GM23338 (cell line): Measurements from ENCODE around the gene CCNA2. TPM values are rescaled to one million over a fixed set of nuclear protein-coding genes. Genes with fewer than 3 reads are reported as not detected.

Experiments
- ATAC-seq: fragments of 200-7000 bp; cut with Tn5 transposase; 3 replicates; pipeline ENCODE4 v1.9.1; 2020
- DNase-seq: peaks from one replicate; pipeline ENCODE4 v3.0.0-alpha.2; 2015; ENCODE audit warnings: low spot score
- H2AFZ ChIP-seq: fragments of 200-600 bp; sonication (generic); 2 replicates; pipeline ENCODE4 v1.8.0; 2016; ENCODE audit warnings: antibody characterized with exemption, mild to moderate bottlenecking, moderate library complexity
- H3F3A ChIP-seq: fragments of 200-600 bp; sonication (generic); replicated peaks from 2 replicates; pipeline ENCODE4 v1.8.0; 2017; ENCODE audit warnings: antibody characterized with exemption, mixed run types, low read depth
- H3K27ac ChIP-seq: fragments of 200-600 bp; sonication (generic); 2 replicates; pipeline ENCODE4 v1.6.1; 2016; ENCODE audit warnings: low read depth
- H3K27me3 ChIP-seq: fragments of 200-600 bp; sonication (generic); 2 replicates; pipeline ENCODE4 v1.8.0; 2016; ENCODE audit warnings: mild to moderate bottlenecking, mixed run types, moderate library complexity; ENCODE audit not compliant: insufficient read depth
- H3K36me3 ChIP-seq: fragments of 200-600 bp; sonication (generic); 2 replicates; pipeline ENCODE4 v1.8.0; 2016; ENCODE audit warnings: mild to moderate bottlenecking; ENCODE audit not compliant: insufficient read depth
- H3K4me1 ChIP-seq: fragments of 200-600 bp; sonication (generic); 2 replicates; pipeline ENCODE4 v1.8.0; 2016; ENCODE audit warnings: mild to moderate bottlenecking, moderate library complexity; ENCODE audit not compliant: insufficient read depth
- H3K4me2 ChIP-seq: fragments of 200-600 bp; sonication (generic); 2 replicates; pipeline ENCODE4 v1.7.1; 2017; ENCODE audit warnings: mixed run types
- H3K4me3 ChIP-seq: fragments of 200-600 bp; sonication (generic); 2 replicates; pipeline ENCODE4 v1.6.1; 2016; ENCODE audit warnings: mixed run types
- H3K79me2 ChIP-seq: fragments of 200-600 bp; sonication (generic); replicated peaks from 2 replicates; pipeline ENCODE4 v1.8.0; 2017; ENCODE audit warnings: mild to moderate bottlenecking; ENCODE audit not compliant: insufficient read depth
- H3K9me2 ChIP-seq: fragments of 200-600 bp; sonication (generic); 2 replicates; pipeline ENCODE4 v1.8.0; 2017; ENCODE audit not compliant: insufficient read depth
- H4K20me1 ChIP-seq: fragments of 200-600 bp; sonication (generic); replicated peaks from 2 replicates; pipeline ENCODE4 v1.8.0; 2017; ENCODE audit warnings: mild to moderate bottlenecking; ENCODE audit not compliant: insufficient read depth
- H3K27ac Mint-ChIP-seq: 2 replicates; pipeline ENCODE4 v1.8.0; 2020; ENCODE audit warnings: inconsistent platforms, mild to moderate bottlenecking, moderate library complexity, mixed read lengths
- H3K27me3 Mint-ChIP-seq: 3 replicates; pipeline ENCODE4 v1.8.0; 2022; ENCODE audit warnings: low read depth, mild to moderate bottlenecking, moderate library complexity, mixed read lengths, inconsistent platforms; ENCODE audit not compliant: insufficient read depth, poor library complexity
- H3K36me3 Mint-ChIP-seq: 3 replicates; pipeline ENCODE4 v1.8.0; 2021; ENCODE audit warnings: low read depth, mild to moderate bottlenecking, inconsistent platforms, moderate library complexity, mixed read lengths
- H3K4me1 Mint-ChIP-seq: 3 replicates; pipeline ENCODE4 v1.8.0; 2020; ENCODE audit warnings: mild to moderate bottlenecking, inconsistent platforms, mixed read lengths
- H3K4me3 Mint-ChIP-seq: 3 replicates; pipeline ENCODE4 v1.8.0; 2021; ENCODE audit warnings: moderate library complexity, mild to moderate bottlenecking, inconsistent platforms, mixed read lengths
- H3K9me3 Mint-ChIP-seq: 3 replicates; pipeline ENCODE4 v1.8.0; 2020; ENCODE audit warnings: moderate library complexity, mild to moderate bottlenecking, inconsistent platforms, mixed read lengths
- CREB1 ChIP-seq: fragments of 250-450 bp; sonication (Bioruptor Pico); IDR thresholded peaks from 2 replicates; pipeline ENCODE4 v1.5.0; 2020; ENCODE audit warnings: low read depth, mild to moderate bottlenecking, moderate library complexity
- EZH2 ChIP-seq: fragments of 200-600 bp; sonication (generic); IDR thresholded peaks from one replicate; pipeline ENCODE4 v1.8.0; 2017; ENCODE audit warnings: antibody characterized with exemption, mild to moderate bottlenecking, low read depth; ENCODE audit not compliant: unreplicated experiment
- EZH2phosphoT487 ChIP-seq: fragments of 200-600 bp; sonication (generic); IDR thresholded peaks from one replicate; pipeline ENCODE4 v1.8.1; 2018; ENCODE audit warnings: antibody characterized with exemption; ENCODE audit not compliant: unreplicated experiment
- JUNB ChIP-seq: IDR thresholded peaks from one replicate; pipeline ENCODE4 v1.6.1; 2016; ENCODE audit warnings: antibody characterized with exemption; ENCODE audit not compliant: unreplicated experiment
- NANOG ChIP-seq: IDR thresholded peaks from 2 replicates; pipeline ENCODE4 v1.6.1; 2016; ENCODE audit warnings: antibody characterized with exemption, borderline replicate concordance
- POLR2AphosphoS5 ChIP-seq: IDR thresholded peaks from 2 replicates; pipeline ENCODE4 v1.6.1; 2016; ENCODE audit warnings: antibody characterized with exemption, low read depth
- ZNF114 ChIP-seq: fragments of 250-450 bp; sonication (Bioruptor Pico); IDR thresholded peaks from 2 replicates; pipeline ENCODE4 v1.5.0; 2020; ENCODE audit warnings: mild to moderate bottlenecking, moderate library complexity
- ZNF331 ChIP-seq: fragments of 250-450 bp; sonication (Bioruptor Pico); IDR thresholded peaks from 2 replicates; pipeline ENCODE4 v1.5.0; 2020; ENCODE audit warnings: low read depth, mild to moderate bottlenecking, moderate library complexity
- polyA plus RNA-seq: library from polyadenylated mRNA; unstranded; fragments of >200 nt; fragmentation: Nextera tagmentation; extraction: Ambion mirVana; gene quantifications from 2 replicates; pipeline ENCODE4 v1.2.1, GENCODE V29; 2016
- total RNA-seq: library from RNA; depleted of rRNA; stranded (reverse); fragments of >200 nt; shearing (Covaris generic); gene quantifications from 2 replicates; pipeline ENCODE4 v1.2.3, GENCODE V29; 2014
- TF ChIP-seq, protein P1 (sequence below), 2 experiments: fragments of 200-600 bp in 1 of 2; sonication (generic) in 1 of 2; conservative IDR thresholded peaks; 2 replicates each; pipeline versions ENCODE4 v1.5.1 to v1.6.1; 2016 to 2017; ENCODE audit warnings: antibody characterized with exemption in 2 of 2, low read depth in 2 of 2, mild to moderate bottlenecking in 2 of 2, moderate library complexity in 1 of 2
- TF ChIP-seq, protein P2 (sequence below): IDR thresholded peaks from 2 replicates; pipeline ENCODE4 v1.6.1; 2016; ENCODE audit warnings: antibody characterized with exemption

Gene CCNA2
- total and polyA plus RNA-seq, 2 experiments from 2014 or later = 60.5 to 160 TPM

DNA sequence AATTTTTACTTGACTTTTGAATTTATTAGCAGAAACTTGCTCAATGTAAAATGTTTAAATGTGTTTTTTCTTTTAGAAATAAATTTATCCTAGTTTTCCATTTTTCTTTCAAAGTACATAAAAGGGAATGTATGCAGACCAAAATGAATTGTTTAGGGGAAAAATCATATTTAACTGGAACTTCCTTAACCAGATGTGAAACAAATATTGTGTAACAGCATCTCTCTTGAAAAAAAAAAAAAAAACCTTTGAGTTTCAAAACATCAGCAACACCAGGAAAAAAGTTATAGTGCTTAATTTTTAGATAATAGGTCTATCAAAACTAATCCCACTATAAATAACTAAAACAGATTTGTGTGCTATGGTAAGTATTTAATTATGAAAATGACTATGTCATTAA, 14.5 kb upstream of the CCNA2 start:
- H3K27ac ChIP-seq = no peak overlapping the region
- no peaks in the 10 kb centered on the region for H3F3A ChIP-seq
- peaks cover 9% of the 10 kb centered on the region; the same call in 2 of the 3 replicates for H3K36me3 Mint-ChIP-seq
- no peak for DNase-seq
- no peak overlapping the region for H3K4me3 ChIP-seq
- no peak overlapping the region for H3K4me2 ChIP-seq
- H3K27ac Mint-ChIP-seq = no peak overlapping the region
- no peak overlapping the region for H2AFZ ChIP-seq
- H3K4me3 Mint-ChIP-seq = no peak overlapping the region
- no peaks in the 10 kb centered on the region for H3K79me2 ChIP-seq
- TF ChIP-seq NANOG (no peak), ZNF331 (CRISPR knock-in tag) (no peak), EZH2phosphoT487 (no peak), ZNF114 (CRISPR knock-in tag) (no peak), JUNB (no peak)
- TF ChIP-seq, protein P1, sequence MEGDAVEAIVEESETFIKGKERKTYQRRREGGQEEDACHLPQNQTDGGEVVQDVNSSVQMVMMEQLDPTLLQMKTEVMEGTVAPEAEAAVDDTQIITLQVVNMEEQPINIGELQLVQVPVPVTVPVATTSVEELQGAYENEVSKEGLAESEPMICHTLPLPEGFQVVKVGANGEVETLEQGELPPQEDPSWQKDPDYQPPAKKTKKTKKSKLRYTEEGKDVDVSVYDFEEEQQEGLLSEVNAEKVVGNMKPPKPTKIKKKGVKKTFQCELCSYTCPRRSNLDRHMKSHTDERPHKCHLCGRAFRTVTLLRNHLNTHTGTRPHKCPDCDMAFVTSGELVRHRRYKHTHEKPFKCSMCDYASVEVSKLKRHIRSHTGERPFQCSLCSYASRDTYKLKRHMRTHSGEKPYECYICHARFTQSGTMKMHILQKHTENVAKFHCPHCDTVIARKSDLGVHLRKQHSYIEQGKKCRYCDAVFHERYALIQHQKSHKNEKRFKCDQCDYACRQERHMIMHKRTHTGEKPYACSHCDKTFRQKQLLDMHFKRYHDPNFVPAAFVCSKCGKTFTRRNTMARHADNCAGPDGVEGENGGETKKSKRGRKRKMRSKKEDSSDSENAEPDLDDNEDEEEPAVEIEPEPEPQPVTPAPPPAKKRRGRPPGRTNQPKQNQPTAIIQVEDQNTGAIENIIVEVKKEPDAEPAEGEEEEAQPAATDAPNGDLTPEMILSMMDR (conservative IDR thresholded peaks at IDR 0.05; ENCODE audit: low read depth in 2 of 2) = no peak
- H3K4me1 Mint-ChIP-seq = no peaks in the 10 kb centered on the region
- H3K36me3 ChIP-seq = peaks cover 4% of the 10 kb centered on the region
- no peaks in the 10 kb centered on the region for H3K27me3 ChIP-seq
- H3K9me3 Mint-ChIP-seq = no peaks in the 10 kb centered on the region; the same call in 2 of the 3 replicates
- no peaks in the 10 kb centered on the region for H3K9me2 ChIP-seq
- H3K27me3 Mint-ChIP-seq = no peaks in the 10 kb centered on the region
- ATAC-seq = no peak
- no peaks in the 10 kb centered on the region for H3K4me1 ChIP-seq
- H4K20me1 ChIP-seq = no peaks in the 10 kb centered on the region; the same call in 1 of the 2 replicates

DNA sequence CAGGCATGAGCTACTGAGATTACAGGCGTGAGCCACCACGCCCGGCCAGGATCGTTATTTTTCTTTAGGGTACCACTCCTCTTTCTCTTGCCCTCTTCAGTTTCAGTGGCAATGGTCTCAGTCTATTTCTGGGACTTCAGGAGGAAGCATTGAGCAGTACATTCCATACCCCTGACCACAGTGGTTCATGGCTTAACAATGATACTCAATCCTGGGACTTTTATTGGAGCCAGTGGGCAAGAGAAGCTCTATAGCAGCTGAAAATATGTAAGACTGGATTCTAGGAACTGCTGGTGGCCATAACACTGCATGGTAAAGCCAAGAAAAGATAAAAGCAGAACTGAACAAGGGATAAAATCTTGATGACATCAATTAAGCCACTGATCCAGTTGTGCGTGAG, 5.8 kb upstream of the CCNA2 start:
- Histone ChIP-seq H4K20me1 (no peaks in the 10 kb centered on the region), H2AFZ (no peak overlapping the region), H3K79me2 (no peaks in the 10 kb centered on the region), H3F3A (no peaks in the 10 kb centered on the region), H3K27ac (no peak overlapping the region), H3K4me1 (no peaks in the 10 kb centered on the region), H3K27me3 (no peaks in the 10 kb centered on the region), H3K9me2 (no peaks in the 10 kb centered on the region), H3K4me3 (no peak overlapping the region), H3K36me3 (no peaks in the 10 kb centered on the region), H3K4me2 (no peak overlapping the region)
- no peaks in the 10 kb centered on the region for H3K36me3 Mint-ChIP-seq
- no peak overlapping the region for H3K4me3 Mint-ChIP-seq
- H3K27me3 Mint-ChIP-seq = no peaks in the 10 kb centered on the region
- no peak overlapping the region for H3K27ac Mint-ChIP-seq
- ATAC-seq (no peak), DNase-seq (no peak)
- no peaks in the 10 kb centered on the region for H3K4me1 Mint-ChIP-seq
- H3K9me3 Mint-ChIP-seq = no peaks in the 10 kb centered on the region
- TF ChIP-seq EZH2 (no peak), JUNB (no peak), POLR2AphosphoS5 (no peak), EZH2phosphoT487 (no peak), CREB1 (no peak), NANOG (no peak), ZNF331 (CRISPR knock-in tag) (no peak)
- TF ChIP-seq, protein P1 (conservative IDR thresholded peaks at IDR 0.05; ENCODE audit: low read depth in 2 of 2) = no peak
- TF ChIP-seq, protein P2, sequence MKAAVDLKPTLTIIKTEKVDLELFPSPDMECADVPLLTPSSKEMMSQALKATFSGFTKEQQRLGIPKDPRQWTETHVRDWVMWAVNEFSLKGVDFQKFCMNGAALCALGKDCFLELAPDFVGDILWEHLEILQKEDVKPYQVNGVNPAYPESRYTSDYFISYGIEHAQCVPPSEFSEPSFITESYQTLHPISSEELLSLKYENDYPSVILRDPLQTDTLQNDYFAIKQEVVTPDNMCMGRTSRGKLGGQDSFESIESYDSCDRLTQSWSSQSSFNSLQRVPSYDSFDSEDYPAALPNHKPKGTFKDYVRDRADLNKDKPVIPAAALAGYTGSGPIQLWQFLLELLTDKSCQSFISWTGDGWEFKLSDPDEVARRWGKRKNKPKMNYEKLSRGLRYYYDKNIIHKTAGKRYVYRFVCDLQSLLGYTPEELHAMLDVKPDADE = no peak
